ENCODE data around the gene CAMK2N2. TPM values are rescaled to one million over a fixed set of nuclear protein-coding genes. Genes with fewer than 3 reads are reported as not detected.

The CAMK2N2 gene
- total and polyA plus RNA-seq, 9 of the 15 experiments (the other 6 are each of a cell fraction or from before 2014, with no cell fraction given), result 0.08 to 0.22 (median 0.11) TPM; not detected in 5

- in situ Hi-C loops (cut with MboI) (no loop called here), intact Hi-C loops (cut with micrococcal nuclease) (no loop called here)
- FAIRE-seq (no peak), ATAC-seq (no peak), DNase-seq (ENCODE audit: extremely low read depth in 1 of 4, low spot score in 3 of 4) (no peak)
- 24% methylated on average over 21 of the region's 21 CpGs for WGBS (ENCODE audit: insufficient coverage, low coverage, missing lambda C conversion rate)
- ChIA-PET CTCF (ENCODE audit: low intra/inter-chr PET ratio) (no interaction called here), POLR2A (interaction anchor here (0.5 to 0.6 kb wide), 2 partner anchors 110 to 274 kb away, joined by 3 read pairs; no protein-coding TSS in a partner anchor)
- H2AFZ ChIP-seq (ENCODE audit: low read depth, low read length), result no peak overlapping the region
- H3K79me2 ChIP-seq (ENCODE audit: control insufficient read depth, insufficient read depth, low read length), result no peaks in the 10 kb centered on the region
- no peaks in the 10 kb centered on the region for H4K20me1 ChIP-seq (replicated peaks; ENCODE audit: control insufficient read depth, insufficient read depth, low read length)
- no peak overlapping the region for H3K4me2 ChIP-seq (ENCODE audit: insufficient read depth, low read length)
- no peaks in the 10 kb centered on the region for H3K9me1 ChIP-seq (ENCODE audit: control insufficient read depth, insufficient read depth, low read length)
- no peaks in the 10 kb centered on the region for H3K9me3 ChIP-seq (replicated peaks; ENCODE audit: control insufficient read depth, insufficient read depth, low read depth, low read length)
- peaks cover 0 to 12% of the 10 kb centered on the region in 2 experiments; a peak in 2 of 5 replicates for H3K4me1 ChIP-seq (replicated peaks in 1 of 2; ENCODE audit: control insufficient read depth in 2 of 2, insufficient read depth in 2 of 2, low read length in 2 of 2)
- peak overlapping the region in 1 of 2 experiments; percentile 74; a peak in 2 of 4 replicates for H3K9ac ChIP-seq (ENCODE audit: insufficient read depth in 1 of 2, low read depth in 2 of 2, low read length in 2 of 2)
- no TSS peak for BruUV-seq (replicated peaks)
- H3K36me3 ChIP-seq (ENCODE audit: control insufficient read depth, insufficient read depth, low read length), result no peaks in the 10 kb centered on the region
- no peak overlapping the region for H3K27ac ChIP-seq (ENCODE audit: extremely low read depth, low read depth, low read length)
- no peak overlapping the region for H3K4me3 ChIP-seq
- H3K27me3 ChIP-seq (ENCODE audit: control insufficient read depth in 2 of 2, insufficient read depth in 2 of 2, low read length in 2 of 2), result peaks cover 16 to 28% of the 10 kb centered on the region in 2 experiments; a peak in 4 of 5 replicates
- TF ChIP-seq, protein P1, sequence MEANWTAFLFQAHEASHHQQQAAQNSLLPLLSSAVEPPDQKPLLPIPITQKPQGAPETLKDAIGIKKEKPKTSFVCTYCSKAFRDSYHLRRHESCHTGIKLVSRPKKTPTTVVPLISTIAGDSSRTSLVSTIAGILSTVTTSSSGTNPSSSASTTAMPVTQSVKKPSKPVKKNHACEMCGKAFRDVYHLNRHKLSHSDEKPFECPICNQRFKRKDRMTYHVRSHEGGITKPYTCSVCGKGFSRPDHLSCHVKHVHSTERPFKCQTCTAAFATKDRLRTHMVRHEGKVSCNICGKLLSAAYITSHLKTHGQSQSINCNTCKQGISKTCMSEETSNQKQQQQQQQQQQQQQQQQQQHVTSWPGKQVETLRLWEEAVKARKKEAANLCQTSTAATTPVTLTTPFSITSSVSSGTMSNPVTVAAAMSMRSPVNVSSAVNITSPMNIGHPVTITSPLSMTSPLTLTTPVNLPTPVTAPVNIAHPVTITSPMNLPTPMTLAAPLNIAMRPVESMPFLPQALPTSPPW (CRISPR knock-in tag; IDR thresholded peaks at IDR 0.05), result no peak
- TF ChIP-seq TOE1 (IDR thresholded peaks at IDR 0.05; ENCODE audit: borderline replicate concordance) (no peak), TOE1 (CRISPR knock-in tag; IDR thresholded peaks at IDR 0.05; ENCODE audit: borderline replicate concordance, low read depth) (no peak), ELF2 (CRISPR knock-in tag; IDR thresholded peaks at IDR 0.05) (no peak), ZEB2 (IDR thresholded peaks at IDR 0.05) (no peak), USF1 (CRISPR knock-in tag; IDR thresholded peaks at IDR 0.05) (no peak), ZNF140 (CRISPR knock-in tag; IDR thresholded peaks at IDR 0.05) (no peak)
- TF ChIP-seq, protein P2, sequence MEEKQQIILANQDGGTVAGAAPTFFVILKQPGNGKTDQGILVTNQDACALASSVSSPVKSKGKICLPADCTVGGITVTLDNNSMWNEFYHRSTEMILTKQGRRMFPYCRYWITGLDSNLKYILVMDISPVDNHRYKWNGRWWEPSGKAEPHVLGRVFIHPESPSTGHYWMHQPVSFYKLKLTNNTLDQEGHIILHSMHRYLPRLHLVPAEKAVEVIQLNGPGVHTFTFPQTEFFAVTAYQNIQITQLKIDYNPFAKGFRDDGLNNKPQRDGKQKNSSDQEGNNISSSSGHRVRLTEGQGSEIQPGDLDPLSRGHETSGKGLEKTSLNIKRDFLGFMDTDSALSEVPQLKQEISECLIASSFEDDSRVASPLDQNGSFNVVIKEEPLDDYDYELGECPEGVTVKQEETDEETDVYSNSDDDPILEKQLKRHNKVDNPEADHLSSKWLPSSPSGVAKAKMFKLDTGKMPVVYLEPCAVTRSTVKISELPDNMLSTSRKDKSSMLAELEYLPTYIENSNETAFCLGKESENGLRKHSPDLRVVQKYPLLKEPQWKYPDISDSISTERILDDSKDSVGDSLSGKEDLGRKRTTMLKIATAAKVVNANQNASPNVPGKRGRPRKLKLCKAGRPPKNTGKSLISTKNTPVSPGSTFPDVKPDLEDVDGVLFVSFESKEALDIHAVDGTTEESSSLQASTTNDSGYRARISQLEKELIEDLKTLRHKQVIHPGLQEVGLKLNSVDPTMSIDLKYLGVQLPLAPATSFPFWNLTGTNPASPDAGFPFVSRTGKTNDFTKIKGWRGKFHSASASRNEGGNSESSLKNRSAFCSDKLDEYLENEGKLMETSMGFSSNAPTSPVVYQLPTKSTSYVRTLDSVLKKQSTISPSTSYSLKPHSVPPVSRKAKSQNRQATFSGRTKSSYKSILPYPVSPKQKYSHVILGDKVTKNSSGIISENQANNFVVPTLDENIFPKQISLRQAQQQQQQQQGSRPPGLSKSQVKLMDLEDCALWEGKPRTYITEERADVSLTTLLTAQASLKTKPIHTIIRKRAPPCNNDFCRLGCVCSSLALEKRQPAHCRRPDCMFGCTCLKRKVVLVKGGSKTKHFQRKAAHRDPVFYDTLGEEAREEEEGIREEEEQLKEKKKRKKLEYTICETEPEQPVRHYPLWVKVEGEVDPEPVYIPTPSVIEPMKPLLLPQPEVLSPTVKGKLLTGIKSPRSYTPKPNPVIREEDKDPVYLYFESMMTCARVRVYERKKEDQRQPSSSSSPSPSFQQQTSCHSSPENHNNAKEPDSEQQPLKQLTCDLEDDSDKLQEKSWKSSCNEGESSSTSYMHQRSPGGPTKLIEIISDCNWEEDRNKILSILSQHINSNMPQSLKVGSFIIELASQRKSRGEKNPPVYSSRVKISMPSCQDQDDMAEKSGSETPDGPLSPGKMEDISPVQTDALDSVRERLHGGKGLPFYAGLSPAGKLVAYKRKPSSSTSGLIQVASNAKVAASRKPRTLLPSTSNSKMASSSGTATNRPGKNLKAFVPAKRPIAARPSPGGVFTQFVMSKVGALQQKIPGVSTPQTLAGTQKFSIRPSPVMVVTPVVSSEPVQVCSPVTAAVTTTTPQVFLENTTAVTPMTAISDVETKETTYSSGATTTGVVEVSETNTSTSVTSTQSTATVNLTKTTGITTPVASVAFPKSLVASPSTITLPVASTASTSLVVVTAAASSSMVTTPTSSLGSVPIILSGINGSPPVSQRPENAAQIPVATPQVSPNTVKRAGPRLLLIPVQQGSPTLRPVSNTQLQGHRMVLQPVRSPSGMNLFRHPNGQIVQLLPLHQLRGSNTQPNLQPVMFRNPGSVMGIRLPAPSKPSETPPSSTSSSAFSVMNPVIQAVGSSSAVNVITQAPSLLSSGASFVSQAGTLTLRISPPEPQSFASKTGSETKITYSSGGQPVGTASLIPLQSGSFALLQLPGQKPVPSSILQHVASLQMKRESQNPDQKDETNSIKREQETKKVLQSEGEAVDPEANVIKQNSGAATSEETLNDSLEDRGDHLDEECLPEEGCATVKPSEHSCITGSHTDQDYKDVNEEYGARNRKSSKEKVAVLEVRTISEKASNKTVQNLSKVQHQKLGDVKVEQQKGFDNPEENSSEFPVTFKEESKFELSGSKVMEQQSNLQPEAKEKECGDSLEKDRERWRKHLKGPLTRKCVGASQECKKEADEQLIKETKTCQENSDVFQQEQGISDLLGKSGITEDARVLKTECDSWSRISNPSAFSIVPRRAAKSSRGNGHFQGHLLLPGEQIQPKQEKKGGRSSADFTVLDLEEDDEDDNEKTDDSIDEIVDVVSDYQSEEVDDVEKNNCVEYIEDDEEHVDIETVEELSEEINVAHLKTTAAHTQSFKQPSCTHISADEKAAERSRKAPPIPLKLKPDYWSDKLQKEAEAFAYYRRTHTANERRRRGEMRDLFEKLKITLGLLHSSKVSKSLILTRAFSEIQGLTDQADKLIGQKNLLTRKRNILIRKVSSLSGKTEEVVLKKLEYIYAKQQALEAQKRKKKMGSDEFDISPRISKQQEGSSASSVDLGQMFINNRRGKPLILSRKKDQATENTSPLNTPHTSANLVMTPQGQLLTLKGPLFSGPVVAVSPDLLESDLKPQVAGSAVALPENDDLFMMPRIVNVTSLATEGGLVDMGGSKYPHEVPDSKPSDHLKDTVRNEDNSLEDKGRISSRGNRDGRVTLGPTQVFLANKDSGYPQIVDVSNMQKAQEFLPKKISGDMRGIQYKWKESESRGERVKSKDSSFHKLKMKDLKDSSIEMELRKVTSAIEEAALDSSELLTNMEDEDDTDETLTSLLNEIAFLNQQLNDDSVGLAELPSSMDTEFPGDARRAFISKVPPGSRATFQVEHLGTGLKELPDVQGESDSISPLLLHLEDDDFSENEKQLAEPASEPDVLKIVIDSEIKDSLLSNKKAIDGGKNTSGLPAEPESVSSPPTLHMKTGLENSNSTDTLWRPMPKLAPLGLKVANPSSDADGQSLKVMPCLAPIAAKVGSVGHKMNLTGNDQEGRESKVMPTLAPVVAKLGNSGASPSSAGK (IDR thresholded peaks at IDR 0.05), result no peak
Measured at GRCh38 chr3:184291738-184292445, 30.5 kb upstream of the CAMK2N2 start.

All from K562 (cell line).